MCF 10A (cell line): Measurements from ENCODE around the gene MYH16. TPM values are rescaled to one million over a fixed set of nuclear protein-coding genes. Genes with fewer than 3 reads are reported as not detected.
A peak's percentile ranks its signal among the peaks of the same experiment; 100 is the strongest.
"Not testable (repeated sequence)": the region's sequence is repeated elsewhere in the genome, so short reads cannot be mapped to it uniquely, and the experiment has no call there.

ENCODE experiments used
- BruUV-seq: library from RNA; stranded (reverse); fragments of 400-500 nt; replicated peaks from 2 replicates; lab custom pipeline; 2021; lab: Mats Ljungman, UMichigan
- CTCF ChIA-PET: fragments of 300-600 bp; sonication (Branson Sonifier 250); formaldehyde crosslinking; extraction: SDS; loops from one replicate; lab custom pipeline; 2021; ENCODE audit warnings: antibody characterized with exemption, inconsistent platforms; lab: Yijun Ruan, JAX
- POLR2A ChIA-PET: fragments of 300-600, 350-650 bp; sonication (Branson Sonifier 250); formaldehyde crosslinking; extraction: SDS; loops from one replicate; lab custom pipeline; 2020; ENCODE audit warnings: antibody characterized with exemption, inconsistent platforms; lab: Yijun Ruan, JAX
- DNase-seq: peaks from one replicate; pipeline ENCODE4 v3.0.0-alpha.2; 2018; ENCODE audit not compliant: unreplicated experiment
- H3K27ac Mint-ChIP-seq: one replicate; pipeline ENCODE4 v1.8.0; 2022; ENCODE audit warnings: mild to moderate bottlenecking, low read depth, mixed read lengths; ENCODE audit not compliant: unreplicated experiment
- H3K27me3 Mint-ChIP-seq: one replicate; pipeline ENCODE4 v1.8.0; 2022; ENCODE audit warnings: mixed read lengths; ENCODE audit not compliant: insufficient read depth, unreplicated experiment
- H3K36me3 Mint-ChIP-seq: one replicate; pipeline ENCODE4 v1.8.0; 2022; ENCODE audit warnings: mild to moderate bottlenecking, moderate library complexity, mixed read lengths; ENCODE audit not compliant: insufficient read depth, unreplicated experiment
- H3K4me1 Mint-ChIP-seq: one replicate; pipeline ENCODE4 v1.8.0; 2022; ENCODE audit warnings: mixed read lengths; ENCODE audit not compliant: insufficient read depth, unreplicated experiment
- H3K4me3 Mint-ChIP-seq: one replicate; pipeline ENCODE4 v1.8.0; 2022; ENCODE audit warnings: mild to moderate bottlenecking, moderate library complexity, mixed read lengths; ENCODE audit not compliant: unreplicated experiment
- H3K9me3 Mint-ChIP-seq: one replicate; pipeline ENCODE4 v1.8.0; 2022; ENCODE audit warnings: mixed read lengths; ENCODE audit not compliant: unreplicated experiment
- intact Hi-C: fragments of 100-400 bp; cut with micrococcal nuclease; formaldehyde crosslinking; loops from 2 replicates; pipeline ENCODE4 v1.14.1; 2022
- total RNA-seq: library from RNA; stranded (reverse); gene quantifications from 2 replicates; pipeline ENCODE4 v1.2.3, GENCODE V29; 2022
- TF ChIP-seq, protein P1 (sequence below): fragments of 200-600 bp; IDR thresholded peaks from one replicate; pipeline ENCODE4 v1.8.0; 2022; ENCODE audit warnings: antibody characterized with exemption, mild to moderate bottlenecking; ENCODE audit not compliant: unreplicated experiment

MYH16 gene
- total RNA-seq, 1 experiment from 2014 or later, result 0.33 TPM

DNA sequence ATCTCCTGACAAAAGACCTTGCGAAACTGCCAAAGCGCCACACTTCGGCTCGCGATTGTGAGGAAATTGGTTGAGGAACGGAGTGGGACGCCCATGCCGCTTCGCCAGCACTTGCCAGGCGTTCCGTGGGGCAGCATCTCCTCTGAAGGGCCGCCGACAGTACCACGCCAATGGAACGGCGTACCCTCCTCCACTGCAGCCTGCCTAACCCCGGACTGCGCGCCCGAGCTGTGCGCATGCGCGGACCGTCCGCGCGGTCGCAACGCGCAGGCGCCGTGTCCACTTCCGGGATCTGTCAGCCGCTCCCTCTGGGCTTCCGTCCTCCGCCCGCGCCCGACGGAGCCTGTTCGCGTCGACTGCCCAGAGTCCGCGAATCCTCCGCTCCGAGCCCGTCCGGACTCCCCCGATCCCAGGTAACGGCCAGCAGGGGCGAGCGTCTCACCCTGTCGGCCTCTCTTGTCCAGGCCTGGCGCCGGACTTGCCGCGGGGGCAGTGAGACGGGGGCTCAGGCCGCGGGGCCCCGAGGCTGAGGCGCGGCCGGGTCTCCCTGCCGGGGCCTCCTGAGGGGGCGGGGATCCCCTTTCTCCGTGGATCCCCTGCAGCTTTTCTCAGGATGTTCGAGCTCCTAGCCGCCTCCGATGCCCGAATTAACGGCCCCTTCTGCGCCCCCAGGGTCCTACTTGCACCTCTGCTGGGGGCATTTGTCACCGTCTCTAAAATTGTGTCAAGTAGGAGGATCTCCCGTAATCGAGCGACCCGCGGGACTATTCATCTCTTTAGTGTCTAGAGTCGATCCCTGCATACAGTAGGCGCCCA lies 53.2 kb downstream of the MYH16 start, which contains the start of gene ARPC1A:
Gene ARPC1A, plus strand, starts transcription at position 307 of the 816 bp plus-strand sequence. CDS start 7,456 bp downstream, outside the sequence.
- DNase-seq, result peak; percentile 93
- intact Hi-C loops, result no loop called here
- Mint-ChIP-seq H3K4me3 (peak within 1 kb of the TSS; percentile 82), H3K36me3 (peaks cover 9% of the 10 kb centered on the region), H3K27me3 (no peaks in the 10 kb centered on the region), H3K27ac (peak within 1 kb of the TSS; percentile 81), H3K9me3 (no peaks in the 10 kb centered on the region), H3K4me1 (peaks cover 19% of the 10 kb centered on the region)
- CTCF ChIA-PET, result interaction anchor here (0.6 to 1.3 kb wide), 4 partner anchors 12 to 198 kb away, joined by 3 to 8 read pairs (median 4); no protein-coding TSS in a partner anchor
- POLR2A ChIA-PET, result interaction anchor here (0.6 to 2.9 kb wide), 25 partner anchors 8 to 755 kb away, joined by 3 to 22 read pairs (median 3); partner anchors contain the start of genes BUD31, CPSF4, PDAP1 and PTCD1
- TSS peak; percentile 36 for BruUV-seq
- TF ChIP-seq, protein P1, sequence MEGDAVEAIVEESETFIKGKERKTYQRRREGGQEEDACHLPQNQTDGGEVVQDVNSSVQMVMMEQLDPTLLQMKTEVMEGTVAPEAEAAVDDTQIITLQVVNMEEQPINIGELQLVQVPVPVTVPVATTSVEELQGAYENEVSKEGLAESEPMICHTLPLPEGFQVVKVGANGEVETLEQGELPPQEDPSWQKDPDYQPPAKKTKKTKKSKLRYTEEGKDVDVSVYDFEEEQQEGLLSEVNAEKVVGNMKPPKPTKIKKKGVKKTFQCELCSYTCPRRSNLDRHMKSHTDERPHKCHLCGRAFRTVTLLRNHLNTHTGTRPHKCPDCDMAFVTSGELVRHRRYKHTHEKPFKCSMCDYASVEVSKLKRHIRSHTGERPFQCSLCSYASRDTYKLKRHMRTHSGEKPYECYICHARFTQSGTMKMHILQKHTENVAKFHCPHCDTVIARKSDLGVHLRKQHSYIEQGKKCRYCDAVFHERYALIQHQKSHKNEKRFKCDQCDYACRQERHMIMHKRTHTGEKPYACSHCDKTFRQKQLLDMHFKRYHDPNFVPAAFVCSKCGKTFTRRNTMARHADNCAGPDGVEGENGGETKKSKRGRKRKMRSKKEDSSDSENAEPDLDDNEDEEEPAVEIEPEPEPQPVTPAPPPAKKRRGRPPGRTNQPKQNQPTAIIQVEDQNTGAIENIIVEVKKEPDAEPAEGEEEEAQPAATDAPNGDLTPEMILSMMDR, result no peak

DNA sequence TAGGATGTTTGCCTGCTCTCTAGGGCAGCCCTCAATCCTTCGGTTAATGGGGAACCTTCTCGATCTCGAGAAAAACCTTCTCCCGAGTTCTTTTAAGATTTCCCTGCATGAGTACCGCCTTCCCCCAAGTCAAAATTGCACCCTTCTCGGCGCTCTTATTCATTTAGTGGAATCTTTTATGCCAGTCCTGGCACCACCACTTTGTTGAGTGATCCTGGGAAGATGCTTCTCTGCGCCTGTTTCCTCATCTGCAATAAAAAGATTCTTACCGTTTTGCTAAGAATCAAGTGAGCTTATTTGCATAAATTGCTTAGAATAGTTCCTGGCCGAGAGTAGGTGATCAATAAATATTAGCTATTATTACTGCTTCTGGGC lies 53.8 kb downstream of the MYH16 start:
- DNase-seq, result no peak
- H3K4me1 Mint-ChIP-seq, result peaks cover 20% of the 10 kb centered on the region
- H3K27me3 Mint-ChIP-seq, result no peaks in the 10 kb centered on the region
- H3K27ac Mint-ChIP-seq, result peak overlapping the region; percentile 81
- ChIA-PET POLR2A (interaction anchor here (0.6 to 2.9 kb wide), 15 partner anchors 10 to 1102 kb away, joined by 3 to 22 read pairs (median 3); partner anchors contain the start of genes BUD31, CPSF4, PDAP1 and PTCD1), CTCF (interaction anchor here (0.7 to 1.9 kb wide), 3 partner anchors 16 to 279 kb away, joined by 3 to 7 read pairs (median 6); no protein-coding TSS in a partner anchor)
- intact Hi-C loops, result no loop called here
- H3K36me3 Mint-ChIP-seq, result peaks cover 9% of the 10 kb centered on the region
- H3K9me3 Mint-ChIP-seq, result no peaks in the 10 kb centered on the region
- BruUV-seq, result no TSS peak
- H3K4me3 Mint-ChIP-seq, result peak overlapping the region; percentile 82
- TF ChIP-seq, protein P1, result no peak

DNA sequence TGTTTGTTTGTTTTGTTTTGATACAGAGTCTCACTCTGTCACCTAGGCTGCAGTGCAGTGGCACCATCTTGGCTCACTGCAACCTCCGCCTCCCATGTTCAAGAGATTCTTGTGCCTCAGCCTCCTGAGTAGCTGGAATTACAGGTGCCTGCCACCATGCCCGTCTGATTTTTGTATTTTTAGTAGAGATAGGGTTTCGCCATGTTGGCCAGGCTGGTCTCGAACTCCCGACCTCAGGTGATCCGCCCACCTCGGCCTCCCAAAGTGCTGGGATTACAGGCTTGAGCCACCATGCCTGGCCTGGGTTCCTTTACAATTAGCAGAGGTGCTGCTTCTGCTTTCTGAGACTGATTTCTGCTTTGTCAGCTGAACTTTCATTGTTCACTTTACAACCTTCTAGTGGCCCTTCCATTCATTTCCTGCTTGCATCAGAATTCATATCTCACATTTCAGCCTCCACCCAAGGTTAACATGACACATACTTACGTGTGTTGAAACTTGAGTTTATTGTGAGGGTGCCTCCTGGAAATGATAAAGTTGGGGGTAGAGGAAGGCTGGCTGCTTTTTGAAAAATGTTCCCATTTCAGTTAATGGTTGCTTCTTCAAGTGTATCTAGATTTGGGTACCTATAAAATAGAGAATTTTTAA lies 57.8 kb downstream of the MYH16 start:
- CTCF ChIA-PET, BruUV-seq, H3K27me3 Mint-ChIP-seq: not testable (repeated sequence)

DNA sequence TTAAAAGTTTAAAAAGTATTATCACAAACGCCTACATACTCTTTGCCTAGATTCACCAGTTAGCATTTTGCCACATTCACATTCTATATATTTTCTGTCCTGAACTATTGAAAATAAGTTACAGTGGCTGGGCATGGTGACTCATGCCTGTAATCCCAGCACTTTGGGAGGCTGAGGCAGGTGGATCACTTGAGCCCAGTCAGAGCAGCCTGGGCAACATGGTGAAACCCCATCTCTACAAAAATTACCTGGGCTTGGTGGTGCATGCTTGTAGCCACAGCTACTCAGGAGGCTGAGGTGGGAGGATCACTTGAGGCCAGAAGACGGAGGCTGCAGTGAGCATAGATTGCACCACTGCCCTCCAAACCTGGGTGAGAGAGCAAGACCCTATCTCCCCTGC lies 58.4 kb downstream of the MYH16 start:
- no TSS peak for BruUV-seq
- TF ChIP-seq, protein P1, result no peak
- Mint-ChIP-seq H3K27me3 (no peaks in the 10 kb centered on the region), H3K9me3 (no peaks in the 10 kb centered on the region), H3K4me1 (peaks cover 20% of the 10 kb centered on the region), H3K27ac (peak overlapping the region; percentile 86), H3K4me3 (peak overlapping the region; percentile 71), H3K36me3 (peaks cover 48% of the 10 kb centered on the region)
- ChIA-PET CTCF (no interaction called here), POLR2A (interaction anchor here (1.1 kb wide), 1 partner anchor 78 kb away, joined by 5 read pairs; the partner anchor contains the start of genes BUD31 and PDAP1)
- intact Hi-C loops, result no loop called here
- DNase-seq, result peak; percentile 28

More for the DNA sequence above, 57.8 kb downstream of the MYH16 start:
- intact Hi-C loops, H3K9me3 Mint-ChIP-seq: not testable (repeated sequence)
- peak overlapping the region; percentile 71 for H3K4me3 Mint-ChIP-seq
- DNase-seq, result peak; percentile 91
- H3K27ac Mint-ChIP-seq, result peak overlapping the region; percentile 86
- H3K4me1 Mint-ChIP-seq, result peaks cover 20% of the 10 kb centered on the region
- POLR2A ChIA-PET, result interaction anchor here (0.6 to 2.0 kb wide), 9 partner anchors 14 to 331 kb away, joined by 3 to 8 read pairs (median 4); partner anchors contain the start of gene BUD31
- H3K36me3 Mint-ChIP-seq, result peaks cover 48% of the 10 kb centered on the region
